Measurements from ENCODE around the gene KLHDC1.
"Not testable (repeated sequence)": the region's sequence is repeated elsewhere in the genome, so short reads cannot be mapped to it uniquely, and the experiment has no call there.

KLHDC1 gene

DNA sequence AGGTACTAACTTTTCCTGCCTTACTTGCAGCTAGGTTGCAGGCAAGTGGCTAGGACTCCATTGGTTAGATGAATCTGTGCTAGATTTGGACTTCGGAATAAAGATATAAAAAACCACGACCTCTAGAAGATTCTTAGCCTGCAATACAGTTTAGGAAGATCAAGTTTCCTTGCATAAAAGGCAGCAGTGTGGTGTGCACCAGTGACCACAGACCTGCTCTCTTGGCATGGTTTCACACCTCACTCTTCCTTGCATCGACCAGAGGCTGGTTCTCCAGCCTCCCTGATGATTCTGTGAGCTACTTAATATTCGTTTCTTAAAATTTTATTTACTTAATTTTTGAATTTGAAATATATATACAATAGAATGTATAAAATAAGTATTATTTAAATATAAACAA is 9.8 kb downstream of the KLHDC1 start:
- no peak for TF ChIP-seq EZH2phosphoT487 (conservative IDR thresholded peaks at IDR 0.05; ENCODE audit: low read length)
- TF ChIP-seq, protein P1, sequence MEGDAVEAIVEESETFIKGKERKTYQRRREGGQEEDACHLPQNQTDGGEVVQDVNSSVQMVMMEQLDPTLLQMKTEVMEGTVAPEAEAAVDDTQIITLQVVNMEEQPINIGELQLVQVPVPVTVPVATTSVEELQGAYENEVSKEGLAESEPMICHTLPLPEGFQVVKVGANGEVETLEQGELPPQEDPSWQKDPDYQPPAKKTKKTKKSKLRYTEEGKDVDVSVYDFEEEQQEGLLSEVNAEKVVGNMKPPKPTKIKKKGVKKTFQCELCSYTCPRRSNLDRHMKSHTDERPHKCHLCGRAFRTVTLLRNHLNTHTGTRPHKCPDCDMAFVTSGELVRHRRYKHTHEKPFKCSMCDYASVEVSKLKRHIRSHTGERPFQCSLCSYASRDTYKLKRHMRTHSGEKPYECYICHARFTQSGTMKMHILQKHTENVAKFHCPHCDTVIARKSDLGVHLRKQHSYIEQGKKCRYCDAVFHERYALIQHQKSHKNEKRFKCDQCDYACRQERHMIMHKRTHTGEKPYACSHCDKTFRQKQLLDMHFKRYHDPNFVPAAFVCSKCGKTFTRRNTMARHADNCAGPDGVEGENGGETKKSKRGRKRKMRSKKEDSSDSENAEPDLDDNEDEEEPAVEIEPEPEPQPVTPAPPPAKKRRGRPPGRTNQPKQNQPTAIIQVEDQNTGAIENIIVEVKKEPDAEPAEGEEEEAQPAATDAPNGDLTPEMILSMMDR (IDR thresholded peaks at IDR 0.05; ENCODE audit: insufficient read depth, low read length, poor library complexity, severe bottlenecking), result no peak
- Histone ChIP-seq H3K9me2 (replicated peaks; ENCODE audit: insufficient read depth, low read length) (no peaks in the 10 kb centered on the region), H3K9ac (ENCODE audit: low read length) (no peak overlapping the region), H3K27ac (ENCODE audit: low read depth, low read length) (no peak overlapping the region), H3K9me3 (ENCODE audit: insufficient read depth, low read length) (no peaks in the 10 kb centered on the region), H3K79me2 (ENCODE audit: insufficient read depth, low read length) (no peaks in the 10 kb centered on the region), H3K4me3 (ENCODE audit: insufficient read depth, low read length, poor library complexity, severe bottlenecking) (no peak overlapping the region), H3F3A (ENCODE audit: insufficient read depth) (no peaks in the 10 kb centered on the region), H3K36me3 (ENCODE audit: low read length) (no peaks in the 10 kb centered on the region), H4K20me1 (ENCODE audit: low read depth, low read length) (no peaks in the 10 kb centered on the region), H2AFZ (ENCODE audit: low read depth, low read length, severe bottlenecking) (no peak overlapping the region), H3K4me2 (ENCODE audit: low read depth, low read length, poor library complexity, severe bottlenecking) (no peak overlapping the region), H3K27me3 (ENCODE audit: low read length) (no peaks in the 10 kb centered on the region)

DNA sequence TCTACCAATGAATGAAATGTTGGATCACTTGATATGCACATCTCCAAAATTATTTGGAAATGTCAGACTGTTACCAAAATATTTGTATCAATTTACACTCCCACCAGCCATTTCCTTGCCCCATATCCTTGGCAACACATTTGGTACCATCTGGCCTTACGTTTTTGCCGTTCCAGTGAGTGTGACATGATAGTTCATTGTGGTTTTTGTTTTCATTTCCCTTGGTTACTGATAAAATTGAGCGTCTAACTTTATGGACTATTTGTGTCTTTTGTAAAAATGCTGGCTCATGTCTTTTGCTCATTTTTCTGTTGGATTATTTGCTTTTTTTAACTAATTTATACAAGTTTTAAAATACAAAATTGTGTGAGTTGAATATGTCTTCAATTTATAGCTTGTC is 11.0 kb downstream of the KLHDC1 start:
- Histone ChIP-seq H3K27ac (ENCODE audit: low read depth, low read length) (no peak overlapping the region), H3F3A (ENCODE audit: insufficient read depth) (no peaks in the 10 kb centered on the region), H4K20me1 (ENCODE audit: low read depth, low read length) (no peaks in the 10 kb centered on the region), H3K27me3 (ENCODE audit: low read length) (no peaks in the 10 kb centered on the region), H2AFZ (ENCODE audit: low read depth, low read length, severe bottlenecking) (no peak overlapping the region), H3K79me2 (ENCODE audit: insufficient read depth, low read length) (no peaks in the 10 kb centered on the region), H3K9ac (ENCODE audit: low read length) (no peak overlapping the region), H3K4me3 (ENCODE audit: insufficient read depth, low read length, poor library complexity, severe bottlenecking) (no peak overlapping the region), H3K9me2 (replicated peaks; ENCODE audit: insufficient read depth, low read length) (no peaks in the 10 kb centered on the region), H3K9me3 (ENCODE audit: insufficient read depth, low read length) (no peaks in the 10 kb centered on the region), H3K4me2 (ENCODE audit: low read depth, low read length, poor library complexity, severe bottlenecking) (no peak overlapping the region), H3K36me3 (ENCODE audit: low read length) (no peaks in the 10 kb centered on the region)
- TF ChIP-seq EZH2phosphoT487 (conservative IDR thresholded peaks at IDR 0.05; ENCODE audit: low read length), result no peak
- TF ChIP-seq, protein P1 (IDR thresholded peaks at IDR 0.05; ENCODE audit: insufficient read depth, low read length, poor library complexity, severe bottlenecking), result no peak

DNA sequence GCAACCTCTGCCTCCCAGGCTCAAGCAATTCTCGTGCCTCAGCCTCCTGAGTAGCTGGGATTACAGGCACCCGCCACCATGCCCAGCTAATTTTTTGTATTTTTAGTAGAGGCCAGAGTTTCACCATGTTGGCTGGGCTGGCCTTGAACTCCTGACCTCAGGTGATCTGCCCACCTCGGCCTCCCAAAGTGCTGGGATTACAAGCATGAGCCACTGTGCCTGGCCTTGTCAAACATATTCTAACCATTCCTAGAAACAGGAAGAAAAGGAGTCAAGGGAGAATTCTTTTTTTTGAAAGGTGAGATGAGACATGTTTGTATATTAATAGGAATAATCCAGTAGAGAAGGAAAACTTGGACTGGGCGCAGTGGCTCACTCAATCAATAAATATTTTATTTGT is 11.6 kb downstream of the KLHDC1 start:
- H2AFZ ChIP-seq (ENCODE audit: low read depth, low read length, severe bottlenecking); H3K4me3 ChIP-seq (ENCODE audit: insufficient read depth, low read length, poor library complexity, severe bottlenecking); H3K36me3 ChIP-seq (ENCODE audit: low read length); H3K27ac ChIP-seq (ENCODE audit: low read depth, low read length); H4K20me1 ChIP-seq (ENCODE audit: low read depth, low read length); H3K79me2 ChIP-seq (ENCODE audit: insufficient read depth, low read length); H3K9ac ChIP-seq (ENCODE audit: low read length); H3F3A ChIP-seq (ENCODE audit: insufficient read depth); H3K27me3 ChIP-seq (ENCODE audit: low read length); H3K9me2 ChIP-seq (replicated peaks; ENCODE audit: insufficient read depth, low read length); H3K4me2 ChIP-seq (ENCODE audit: low read depth, low read length, poor library complexity, severe bottlenecking); H3K9me3 ChIP-seq (ENCODE audit: insufficient read depth, low read length): not testable (repeated sequence)

- not testable (repeated sequence) for H2AFZ ChIP-seq (ENCODE audit: low read depth, low read length, severe bottlenecking); H3K9me3 ChIP-seq (ENCODE audit: insufficient read depth, low read length); H3K36me3 ChIP-seq (ENCODE audit: low read length); H3F3A ChIP-seq (ENCODE audit: insufficient read depth); H3K79me2 ChIP-seq (ENCODE audit: insufficient read depth, low read length); H3K27me3 ChIP-seq (ENCODE audit: low read length); H3K9ac ChIP-seq (ENCODE audit: low read length); H3K9me2 ChIP-seq (replicated peaks; ENCODE audit: insufficient read depth, low read length); H3K27ac ChIP-seq (ENCODE audit: low read depth, low read length); H4K20me1 ChIP-seq (ENCODE audit: low read depth, low read length); H3K4me3 ChIP-seq (ENCODE audit: insufficient read depth, low read length, poor library complexity, severe bottlenecking); H3K4me2 ChIP-seq (ENCODE audit: low read depth, low read length, poor library complexity, severe bottlenecking)
These were observed 18.1 kb downstream of the KLHDC1 start for GRCh38 chr14:49710993-49711392.
